ENCODE measurements around the gene ERBB2.

DNA sequence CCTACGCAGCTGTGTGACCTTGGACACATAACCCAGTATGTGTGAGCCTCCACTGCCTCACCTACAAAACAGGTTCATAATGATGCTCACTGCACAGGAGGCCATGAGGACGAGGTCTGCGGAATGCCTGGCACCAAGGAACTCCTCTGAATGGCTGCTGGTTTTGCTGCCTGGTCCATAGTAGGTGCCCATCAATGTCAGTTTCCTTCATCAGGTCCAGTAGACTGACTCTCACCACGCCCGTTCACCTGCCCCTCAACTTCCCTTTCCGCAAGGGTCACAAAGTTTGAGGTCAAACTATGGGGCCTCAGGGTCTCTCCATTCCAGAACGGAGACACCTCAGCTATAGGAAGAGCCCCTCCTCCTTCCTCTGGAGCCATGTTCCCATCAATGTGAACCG lies 22.8 kb upstream of the ERBB2 start:
- TF ChIP-seq, protein P1, sequence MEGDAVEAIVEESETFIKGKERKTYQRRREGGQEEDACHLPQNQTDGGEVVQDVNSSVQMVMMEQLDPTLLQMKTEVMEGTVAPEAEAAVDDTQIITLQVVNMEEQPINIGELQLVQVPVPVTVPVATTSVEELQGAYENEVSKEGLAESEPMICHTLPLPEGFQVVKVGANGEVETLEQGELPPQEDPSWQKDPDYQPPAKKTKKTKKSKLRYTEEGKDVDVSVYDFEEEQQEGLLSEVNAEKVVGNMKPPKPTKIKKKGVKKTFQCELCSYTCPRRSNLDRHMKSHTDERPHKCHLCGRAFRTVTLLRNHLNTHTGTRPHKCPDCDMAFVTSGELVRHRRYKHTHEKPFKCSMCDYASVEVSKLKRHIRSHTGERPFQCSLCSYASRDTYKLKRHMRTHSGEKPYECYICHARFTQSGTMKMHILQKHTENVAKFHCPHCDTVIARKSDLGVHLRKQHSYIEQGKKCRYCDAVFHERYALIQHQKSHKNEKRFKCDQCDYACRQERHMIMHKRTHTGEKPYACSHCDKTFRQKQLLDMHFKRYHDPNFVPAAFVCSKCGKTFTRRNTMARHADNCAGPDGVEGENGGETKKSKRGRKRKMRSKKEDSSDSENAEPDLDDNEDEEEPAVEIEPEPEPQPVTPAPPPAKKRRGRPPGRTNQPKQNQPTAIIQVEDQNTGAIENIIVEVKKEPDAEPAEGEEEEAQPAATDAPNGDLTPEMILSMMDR (IDR thresholded peaks at IDR 0.05) = no peak
- TF ChIP-seq POLR2AphosphoS5 (IDR thresholded peaks at IDR 0.05) (no peak), POLR2A (IDR thresholded peaks at IDR 0.05) (no peak)
